GM13976 (cell line): ENCODE measurements around the gene GNG2.
"Not testable (repeated sequence)": the region's sequence is repeated elsewhere in the genome, so short reads cannot be mapped to it uniquely, and the experiment has no call there.

ENCODE experiments used
- DNase-seq: peaks from one replicate; pipeline ENCODE4 v3.0.0; 2012; ENCODE audit warnings: low spot score
- in situ Hi-C: fragments of 300-500 bp; cut with MboI; formaldehyde crosslinking; loops from one replicate; pipeline ENCODE4 v1.12.0; 2022; ENCODE audit warnings: low sequenced_read_pairs, mixed read lengths, inconsistent platforms; ENCODE audit not compliant: unreplicated experiment
- TF ChIP-seq, protein P1 (sequence below): IDR thresholded peaks from 2 replicates; pipeline ENCODE4 v1.5.1; 2012; ENCODE audit warnings: borderline replicate concordance, mild to moderate bottlenecking; ENCODE audit not compliant: insufficient read depth; ENCODE audit errors: extremely low read depth, missing control alignments, control extremely low read depth

Gene GNG2

DNA sequence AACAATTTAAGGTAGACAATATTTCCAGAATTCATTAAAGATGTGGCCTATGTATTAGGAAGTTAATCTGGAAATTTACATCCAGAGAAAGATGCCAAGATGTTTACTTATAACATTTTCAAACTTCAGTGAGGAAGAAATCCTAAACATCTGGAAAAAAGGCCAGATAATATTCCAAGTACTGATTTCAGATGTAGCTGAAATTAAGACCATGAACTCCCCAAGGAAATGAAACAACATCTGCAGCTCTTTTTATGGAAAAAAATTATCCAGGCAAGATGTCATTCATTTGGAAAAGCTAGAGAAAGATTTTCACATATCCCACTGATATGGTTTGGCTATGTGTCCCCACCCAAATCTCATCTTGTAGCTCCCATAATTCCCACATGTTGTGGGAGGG is 35.0 kb downstream of the GNG2 start:
- TF ChIP-seq, protein P1, sequence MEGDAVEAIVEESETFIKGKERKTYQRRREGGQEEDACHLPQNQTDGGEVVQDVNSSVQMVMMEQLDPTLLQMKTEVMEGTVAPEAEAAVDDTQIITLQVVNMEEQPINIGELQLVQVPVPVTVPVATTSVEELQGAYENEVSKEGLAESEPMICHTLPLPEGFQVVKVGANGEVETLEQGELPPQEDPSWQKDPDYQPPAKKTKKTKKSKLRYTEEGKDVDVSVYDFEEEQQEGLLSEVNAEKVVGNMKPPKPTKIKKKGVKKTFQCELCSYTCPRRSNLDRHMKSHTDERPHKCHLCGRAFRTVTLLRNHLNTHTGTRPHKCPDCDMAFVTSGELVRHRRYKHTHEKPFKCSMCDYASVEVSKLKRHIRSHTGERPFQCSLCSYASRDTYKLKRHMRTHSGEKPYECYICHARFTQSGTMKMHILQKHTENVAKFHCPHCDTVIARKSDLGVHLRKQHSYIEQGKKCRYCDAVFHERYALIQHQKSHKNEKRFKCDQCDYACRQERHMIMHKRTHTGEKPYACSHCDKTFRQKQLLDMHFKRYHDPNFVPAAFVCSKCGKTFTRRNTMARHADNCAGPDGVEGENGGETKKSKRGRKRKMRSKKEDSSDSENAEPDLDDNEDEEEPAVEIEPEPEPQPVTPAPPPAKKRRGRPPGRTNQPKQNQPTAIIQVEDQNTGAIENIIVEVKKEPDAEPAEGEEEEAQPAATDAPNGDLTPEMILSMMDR = no peak
- in situ Hi-C loops = no loop called here
- DNase-seq = no peak

DNA sequence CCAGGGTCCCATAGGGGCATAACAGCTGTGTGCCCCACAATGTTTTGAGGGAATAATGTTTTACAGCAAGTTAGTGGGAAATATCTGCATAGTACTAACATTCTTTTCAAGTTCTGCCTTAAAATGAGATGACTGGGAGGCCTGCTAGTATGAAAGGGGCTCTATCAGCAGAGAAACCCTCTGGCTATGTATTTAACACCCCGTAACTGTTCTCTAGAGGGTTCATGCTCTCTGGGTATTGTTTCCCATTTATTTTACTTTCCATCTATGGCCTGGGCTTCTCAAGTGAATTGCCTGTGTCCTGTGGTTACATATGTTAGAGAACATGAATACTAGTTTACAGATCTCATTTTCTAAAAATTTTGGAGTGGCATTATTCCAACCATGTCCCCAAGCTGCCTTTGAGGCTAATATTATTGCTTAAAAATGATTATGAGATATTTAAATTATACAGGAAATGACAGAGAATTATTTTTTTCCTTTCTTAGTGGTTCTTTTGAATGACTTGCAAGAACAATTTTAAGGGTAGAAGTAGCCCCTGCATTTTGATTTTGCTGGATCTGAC is 37.5 kb downstream of the GNG2 start:
- DNase-seq = no peak
- TF ChIP-seq, protein P1 = no peak
- in situ Hi-C loops = no loop called here

DNA sequence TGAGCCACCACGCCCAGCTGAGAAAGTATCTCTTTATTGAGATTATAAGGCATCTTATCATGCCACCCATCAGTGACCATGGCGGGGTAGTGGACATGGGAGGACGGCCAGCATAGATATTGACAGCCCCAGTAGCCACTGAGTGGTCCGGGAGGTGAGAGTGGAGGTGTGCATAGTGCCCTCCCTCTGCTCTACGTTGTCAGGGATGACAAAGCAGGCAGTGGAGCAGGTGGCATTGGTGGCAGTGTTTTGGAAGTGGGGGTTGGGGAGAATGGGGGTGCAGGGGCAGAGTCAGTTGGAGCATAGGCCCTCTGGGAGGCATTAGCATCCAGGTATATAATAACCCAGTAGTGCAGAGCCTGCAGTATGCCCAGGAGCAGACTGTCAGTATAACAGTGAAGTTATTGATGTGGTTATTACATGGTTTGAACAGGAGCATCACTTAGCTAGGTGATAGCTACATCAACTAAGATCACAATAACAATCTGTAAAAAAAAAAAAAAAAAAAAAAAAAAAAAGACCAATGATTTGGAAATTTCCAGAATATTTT is 41.1 kb downstream of the GNG2 start:
- no peak for DNase-seq
- TF ChIP-seq, protein P1 = no peak
- in situ Hi-C loops = no loop called here

DNA sequence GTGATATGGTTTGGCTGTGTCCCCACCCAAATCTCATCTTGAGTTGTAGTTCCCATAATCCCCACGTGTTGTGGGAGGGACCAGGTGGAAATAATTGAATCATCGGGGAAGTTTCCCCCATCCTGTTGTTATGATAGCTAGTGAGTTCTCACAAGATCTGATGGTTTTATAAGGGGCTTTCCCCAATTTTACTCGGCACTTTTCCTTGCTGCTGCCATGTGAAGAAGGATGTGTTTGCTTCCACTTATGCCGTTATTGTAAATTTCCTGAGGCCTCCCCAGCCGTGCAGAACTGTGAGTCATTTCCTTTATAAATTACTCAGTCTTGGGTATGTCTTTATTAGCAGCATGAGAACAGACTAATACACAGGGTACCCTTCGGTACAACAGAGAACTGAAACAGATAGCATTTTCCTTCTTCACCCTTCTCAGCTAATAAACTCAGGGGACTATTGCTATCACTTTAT is 45.3 kb downstream of the GNG2 start:
- in situ Hi-C loops = not testable (repeated sequence)
- peak; percentile 51 for DNase-seq

DNA sequence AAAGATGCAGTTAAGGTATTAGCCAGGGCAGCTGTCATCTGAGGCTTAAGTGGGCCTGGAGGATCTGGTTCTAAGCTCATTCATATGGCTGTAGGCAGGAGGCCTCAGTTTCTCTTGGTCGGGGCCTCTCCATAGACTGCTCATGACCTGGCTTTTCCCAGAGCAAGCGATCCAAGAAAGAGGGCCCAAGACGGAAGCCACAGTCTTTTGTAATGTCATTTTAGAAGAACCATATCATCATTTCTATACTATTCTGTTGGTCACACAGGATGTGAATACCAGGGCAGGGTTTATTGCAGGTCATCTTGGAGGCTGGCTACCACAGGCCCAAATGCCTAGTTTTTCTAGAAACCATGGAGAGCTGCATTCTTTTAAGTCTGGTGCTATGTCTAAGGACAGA is 47.7 kb downstream of the GNG2 start:
- TF ChIP-seq, protein P1 = no peak
- DNase-seq = no peak
- in situ Hi-C loops = no loop called here

DNA sequence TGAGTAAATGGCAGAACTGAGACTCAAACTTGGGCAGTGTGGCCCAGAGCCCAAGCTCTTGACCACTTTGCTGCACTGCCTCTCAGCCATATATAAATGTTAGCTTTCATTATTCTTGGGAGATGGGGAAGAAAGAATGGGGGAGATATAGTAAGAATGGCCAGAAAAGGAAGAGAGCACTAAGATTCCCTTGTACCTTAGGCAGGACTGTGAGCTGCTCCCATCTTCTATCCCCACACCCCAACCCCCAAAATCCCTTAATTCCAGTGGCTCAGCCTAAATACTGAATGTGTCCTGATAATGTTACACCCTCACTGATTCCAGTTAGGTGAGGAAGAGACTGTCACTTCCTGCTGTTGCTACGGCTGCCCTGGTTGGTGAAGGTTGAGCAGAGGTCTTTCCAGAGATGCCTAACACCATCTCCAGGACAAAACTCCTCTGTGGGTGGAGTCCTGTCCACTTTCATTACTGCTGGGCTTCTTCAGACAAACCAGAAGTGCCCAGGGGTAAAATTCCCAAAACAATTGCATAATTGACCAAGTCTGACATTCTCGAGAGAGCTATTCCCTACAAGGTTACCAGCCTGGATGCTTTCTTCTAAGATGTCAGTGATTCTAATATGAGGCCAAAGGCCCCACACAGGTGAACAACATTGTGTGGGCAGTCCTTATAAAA is 51.8 kb downstream of the GNG2 start:
- DNase-seq = no peak
- in situ Hi-C loops = no loop called here
- TF ChIP-seq, protein P1 = no peak

DNA sequence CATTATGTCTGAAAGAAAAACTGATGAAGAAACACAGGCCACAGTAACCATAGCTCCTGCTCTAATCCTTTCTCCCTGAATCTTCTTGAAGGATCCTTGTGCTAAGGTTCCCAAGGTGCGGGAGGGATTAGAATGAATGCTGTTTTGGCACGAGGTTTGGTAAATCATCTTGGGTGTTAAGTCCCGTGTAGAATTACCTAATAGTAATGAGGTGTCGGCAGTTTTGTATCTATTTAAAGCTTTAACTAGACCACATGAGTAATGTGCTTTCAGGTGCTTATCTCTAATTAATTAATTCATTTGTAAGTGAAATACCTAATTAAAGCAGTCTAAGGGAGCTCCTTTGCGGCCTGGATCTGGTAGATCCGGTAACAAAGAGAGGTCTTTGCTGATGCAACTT is 53.9 kb downstream of the GNG2 start:
- in situ Hi-C loops = no loop called here
- DNase-seq = no peak
- TF ChIP-seq, protein P1 = no peak
